HEK293T (cell line): ENCODE data around the gene PAGE2.
"Not testable (repeated sequence)": the region's sequence is repeated elsewhere in the genome, so short reads cannot be mapped to it uniquely, and the experiment has no call there.

Experiments used
- CTCF ChIA-PET: fragments of 350-600 bp; formaldehyde crosslinking; extraction: SDS; loops from one replicate; lab custom pipeline; 2021; ENCODE audit warnings: antibody characterized with exemption, inconsistent platforms; lab: Yijun Ruan, JAX
- POLR2A ChIA-PET: fragments of 350-600 bp; formaldehyde crosslinking; extraction: SDS; loops from one replicate; lab custom pipeline; 2020; ENCODE audit warnings: antibody characterized with exemption, inconsistent platforms; lab: Yijun Ruan, JAX
- DNase-seq: peaks from one replicate; pipeline ENCODE4 v3.0.0; 2012; ENCODE audit warnings: mixed read lengths; ENCODE audit errors: extremely low spot score
- ARNT ChIP-seq: fragments of 450-650 bp; IDR thresholded peaks from 2 replicates; pipeline ENCODE4 v1.6.1; 2017; ENCODE audit warnings: mild to moderate bottlenecking
- BHLHE40 ChIP-seq: fragments of 450-650 bp; IDR thresholded peaks from 2 replicates; pipeline ENCODE4 v1.6.1; 2016; ENCODE audit warnings: mild to moderate bottlenecking, moderate library complexity, borderline replicate concordance
- CTBP1 ChIP-seq: fragments of 450-650 bp; IDR thresholded peaks from 2 replicates; pipeline ENCODE4 v1.6.1; 2016; ENCODE audit warnings: borderline replicate concordance
- ELF4 ChIP-seq: fragments of 450-650 bp; IDR thresholded peaks from 2 replicates; pipeline ENCODE4 v1.6.1; 2017; ENCODE audit warnings: antibody characterized with exemption
- FOXA1 ChIP-seq: fragments of 450-650 bp; IDR thresholded peaks from 2 replicates; pipeline ENCODE4 v1.6.1; 2016; ENCODE audit warnings: mild to moderate bottlenecking
- FOXK2 ChIP-seq: fragments of 450-650 bp; IDR thresholded peaks from 2 replicates; pipeline ENCODE4 v1.6.1; 2016; ENCODE audit warnings: mild to moderate bottlenecking
- FOXM1 ChIP-seq: fragments of 450-650 bp; IDR thresholded peaks from 2 replicates; pipeline ENCODE4 v1.6.1; 2017; ENCODE audit warnings: mild to moderate bottlenecking, borderline replicate concordance
- HDGF ChIP-seq: fragments of 450-650 bp; IDR thresholded peaks from 2 replicates; pipeline ENCODE4 v1.6.1; 2017; ENCODE audit warnings: antibody characterized with exemption, borderline replicate concordance
- L3MBTL2 ChIP-seq: fragments of 450-650 bp; conservative IDR thresholded peaks from 2 replicates; pipeline ENCODE4 v1.6.1; 2016; ENCODE audit warnings: mild to moderate bottlenecking
- LEF1 ChIP-seq: fragments of 450-650 bp; IDR thresholded peaks from 2 replicates; pipeline ENCODE4 v1.6.1; 2017; ENCODE audit warnings: mild to moderate bottlenecking, borderline replicate concordance
- NFRKB ChIP-seq: fragments of 450-650 bp; IDR thresholded peaks from 2 replicates; pipeline ENCODE4 v1.6.1; 2016; ENCODE audit warnings: mild to moderate bottlenecking, moderate library complexity
- SP1 ChIP-seq: fragments of 450-650 bp; IDR thresholded peaks from 2 replicates; pipeline ENCODE4 v1.6.1; 2017
- SUZ12 ChIP-seq: fragments of 450-650 bp; IDR thresholded peaks from 2 replicates; pipeline ENCODE4 v1.6.1; 2016; ENCODE audit warnings: mild to moderate bottlenecking
- TARDBP ChIP-seq: fragments of 450-650 bp; IDR thresholded peaks from 2 replicates; pipeline ENCODE4 v1.6.1; 2016
- ZNF384 ChIP-seq: fragments of 450-650 bp; IDR thresholded peaks from 2 replicates; pipeline ENCODE4 v1.6.1; 2016
- TF ChIP-seq, protein P1 (sequence below): fragments of 450-650 bp; IDR thresholded peaks from 2 replicates; pipeline ENCODE4 v1.6.1; 2016

PAGE2 gene

DNA sequence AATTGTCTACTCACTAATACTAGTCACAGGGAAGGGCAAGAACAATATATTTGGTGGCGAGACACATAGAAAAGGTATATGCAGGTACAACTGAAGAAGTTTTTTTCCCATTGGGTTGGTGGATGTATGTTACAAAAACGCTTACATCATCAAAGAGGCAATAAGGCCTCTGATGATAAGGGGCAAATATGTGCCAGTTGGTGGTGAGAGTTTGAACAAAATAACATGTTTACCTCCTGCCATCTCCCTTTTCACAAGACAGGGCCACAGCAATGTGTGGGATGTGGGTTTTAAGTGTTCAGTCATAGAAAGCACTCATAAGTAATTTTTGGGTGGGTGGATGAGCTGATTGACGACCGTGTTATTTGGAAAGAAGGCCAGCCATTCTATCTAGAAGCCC, 41.7 kb downstream of the PAGE2 start:
- DNase-seq = no peak
- no peak for TF ChIP-seq CTBP1
- TF ChIP-seq NFRKB = no peak
- no peak for TF ChIP-seq BHLHE40
- no peak for TF ChIP-seq L3MBTL2
- no peak for TF ChIP-seq SUZ12
- TF ChIP-seq TARDBP = no peak
- no peak for TF ChIP-seq FOXK2
- TF ChIP-seq ZNF384 = no peak
- no peak for TF ChIP-seq ELF4
- TF ChIP-seq FOXM1 = no peak
- ChIA-PET POLR2A (no interaction called here), CTCF (no interaction called here)

DNA sequence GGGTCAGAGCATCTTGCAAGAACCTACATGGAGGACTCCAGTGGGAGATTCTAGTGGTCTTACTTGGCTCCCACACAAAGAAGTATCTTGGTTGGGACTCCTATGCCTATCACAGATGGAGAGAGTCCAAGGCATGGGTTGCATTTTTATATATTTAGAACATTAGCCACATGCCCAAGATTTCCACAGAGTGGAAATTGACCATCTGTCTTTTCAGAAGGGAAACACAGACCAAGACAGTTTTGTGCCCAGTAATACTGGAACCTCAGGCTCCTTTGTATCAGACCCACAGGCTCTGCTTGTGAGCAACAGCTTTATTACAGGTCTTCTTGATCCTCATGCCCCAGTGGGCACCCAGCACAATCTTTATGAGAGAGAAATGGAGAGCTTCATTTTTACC, 43.6 kb downstream of the PAGE2 start:
- TF ChIP-seq TARDBP (no peak), HDGF (no peak), ARNT (no peak), LEF1 (no peak), CTBP1 (no peak), SP1 (no peak), FOXM1 (no peak), FOXA1 (no peak)
- TF ChIP-seq, protein P1, sequence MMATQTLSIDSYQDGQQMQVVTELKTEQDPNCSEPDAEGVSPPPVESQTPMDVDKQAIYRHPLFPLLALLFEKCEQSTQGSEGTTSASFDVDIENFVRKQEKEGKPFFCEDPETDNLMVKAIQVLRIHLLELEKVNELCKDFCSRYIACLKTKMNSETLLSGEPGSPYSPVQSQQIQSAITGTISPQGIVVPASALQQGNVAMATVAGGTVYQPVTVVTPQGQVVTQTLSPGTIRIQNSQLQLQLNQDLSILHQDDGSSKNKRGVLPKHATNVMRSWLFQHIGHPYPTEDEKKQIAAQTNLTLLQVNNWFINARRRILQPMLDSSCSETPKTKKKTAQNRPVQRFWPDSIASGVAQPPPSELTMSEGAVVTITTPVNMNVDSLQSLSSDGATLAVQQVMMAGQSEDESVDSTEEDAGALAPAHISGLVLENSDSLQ = no peak
- no peak for DNase-seq
- POLR2A ChIA-PET = no interaction called here
- CTCF ChIA-PET = no interaction called here

DNA sequence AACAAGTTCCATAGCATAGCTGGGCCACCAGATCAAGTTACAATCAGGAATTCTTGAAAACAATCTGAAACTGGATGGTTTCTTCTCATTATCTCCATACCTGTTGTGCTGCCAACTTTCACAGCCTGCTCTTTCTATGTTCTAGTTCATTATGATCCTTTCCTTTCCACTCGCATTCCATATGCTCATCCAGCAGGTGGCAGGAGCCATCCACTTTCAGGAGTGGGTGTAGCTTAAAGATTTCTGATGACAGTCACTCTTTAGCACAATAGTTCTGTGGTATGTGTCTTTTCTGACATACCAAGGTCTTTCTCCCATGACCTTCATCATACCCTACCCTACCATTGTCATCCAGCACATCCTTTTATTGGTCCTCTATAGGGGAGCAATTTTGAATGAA, 46.4 kb downstream of the PAGE2 start:
- ChIA-PET POLR2A (no interaction called here), CTCF (interaction anchor here (1.0 to 1.8 kb wide), 2 partner anchors 208 to 1114 kb away, joined by 3 to 7 read pairs; no protein-coding TSS in a partner anchor)
- no peak for TF ChIP-seq LEF1
- TF ChIP-seq, protein P1 = no peak
- no peak for TF ChIP-seq CTBP1
- no peak for TF ChIP-seq HDGF
- TF ChIP-seq BHLHE40 = no peak
- no peak for TF ChIP-seq SP1
- TF ChIP-seq FOXA1 = no peak
- DNase-seq = peak; percentile 41

DNA sequence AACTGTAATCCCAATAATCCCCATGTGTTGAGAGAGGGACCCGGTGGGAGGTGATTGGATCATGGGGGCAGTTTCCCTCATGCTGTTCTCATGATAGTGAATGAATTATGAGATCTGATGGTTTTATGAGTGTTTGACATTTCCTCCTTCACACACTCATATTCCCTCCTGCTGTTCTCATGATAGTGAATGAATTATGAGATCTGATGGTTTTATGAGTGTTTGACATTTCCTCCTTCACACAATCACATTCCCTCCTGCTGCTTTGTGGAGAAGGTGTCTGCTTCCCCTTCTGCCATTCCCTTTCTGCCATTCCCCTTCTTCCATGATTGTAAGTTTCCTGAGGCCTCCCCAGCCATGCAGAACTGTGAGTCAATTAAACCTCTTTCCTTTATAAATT, 52.0 kb downstream of the PAGE2 start:
- CTCF ChIA-PET = not testable (repeated sequence)

More for the DNA sequence above, 52.0 kb downstream of the PAGE2 start:
- DNase-seq, POLR2A ChIA-PET: not testable (repeated sequence)
- TF ChIP-seq, protein P1 = peak; percentile 86
- TF ChIP-seq CTBP1 = peak; percentile 56; the same call in 1 of the 2 replicates
